H1 (cell line): ENCODE measurements around the gene MCEMP1. TPM values are rescaled to one million over a fixed set of nuclear protein-coding genes. Genes with fewer than 3 reads are reported as not detected.
A peak's percentile ranks its signal among the peaks of the same experiment; 100 is the strongest.
"Not testable (repeated sequence)": the region's sequence is repeated elsewhere in the genome, so short reads cannot be mapped to it uniquely, and the experiment has no call there.

ENCODE experiments used
- CTCF ChIA-PET: fragments of 300-600 bp; sonication (Branson Sonifier 250); formaldehyde crosslinking; loops from one replicate; lab custom pipeline; 2021; ENCODE audit not compliant: partially characterized antibody; lab: Charles Lee
- POLR2A ChIA-PET: fragments of 300-600 bp; sonication (Branson Sonifier 250); formaldehyde crosslinking; loops from one replicate; lab custom pipeline; 2021; ENCODE audit warnings: inconsistent platforms; ENCODE audit not compliant: partially characterized antibody; lab: Charles Lee
- DNase-seq, 2 experiments: peaks; one replicate each; pipeline versions ENCODE4 v3.0.0 to v3.0.0-alpha.2; 2010 to 2022; ENCODE audit warnings: low spot score in 2 of 2, low read depth in 1 of 2, mixed read lengths in 1 of 2
- FAIRE-seq: peaks from 2 replicates; lab custom pipeline; 2011; peaks lifted over from hg19 to GRCh38; lab: Jason Lieb, UNC
- H2AFZ ChIP-seq: 2 replicates; pipeline ENCODE4 v1.8.1; 2012; ENCODE audit warnings: low read length, inconsistent platforms
- H2AK5ac ChIP-seq: 2 replicates; pipeline ENCODE4 v1.6.1; 2013; ENCODE audit warnings: low read depth, low read length
- H2BK120ac ChIP-seq: replicated peaks from 2 replicates; pipeline ENCODE3; 2013; ENCODE audit warnings: low read depth, low read length, inconsistent platforms
- H2BK12ac ChIP-seq: 2 replicates; pipeline ENCODE4 v1.6.1; 2013; ENCODE audit warnings: low read depth, low read length
- H2BK15ac ChIP-seq: 2 replicates; pipeline ENCODE4 v1.6.1; 2013; ENCODE audit warnings: low read length
- H2BK20ac ChIP-seq: 2 replicates; pipeline ENCODE4 v1.6.1; 2013; ENCODE audit warnings: low read length
- H2BK5ac ChIP-seq: 2 replicates; pipeline ENCODE4 v1.6.1; 2013; ENCODE audit warnings: low read depth, low read length
- H3K14ac ChIP-seq: 2 replicates; pipeline ENCODE4 v1.6.1; 2013; ENCODE audit warnings: inconsistent platforms; ENCODE audit not compliant: insufficient read length
- H3K18ac ChIP-seq: 2 replicates; pipeline ENCODE4 v1.6.1; 2013; ENCODE audit warnings: low read length; ENCODE audit errors: extremely low read depth
- H3K23ac ChIP-seq: 2 replicates; pipeline ENCODE4 v1.6.1; 2013; ENCODE audit warnings: inconsistent platforms; ENCODE audit not compliant: insufficient read length
- H3K23me2 ChIP-seq: 2 replicates; pipeline ENCODE4 v1.6.1; 2013; ENCODE audit warnings: low read depth, low read length
- H3K27ac ChIP-seq: 2 replicates; pipeline ENCODE4 v1.6.1; 2011; ENCODE audit warnings: low read depth, low read length, inconsistent platforms
- H3K27me3 ChIP-seq, 4 experiments: replicated peaks in 1 of 4; 1 replicate in 1 of 4; 2 replicates in 3 of 4; pipeline versions ENCODE4 v1.6.1 to v1.8.1; 2011 to 2013; ENCODE audit warnings: low read length in 3 of 4, mild to moderate bottlenecking in 3 of 4, inconsistent platforms in 2 of 4, mixed read lengths in 2 of 4, moderate library complexity in 1 of 4; ENCODE audit not compliant: control insufficient read depth in 3 of 4, insufficient read depth in 3 of 4; ENCODE audit errors: extremely low read depth in 1 of 4
- H3K36me3 ChIP-seq, 4 experiments: 2 replicates each; pipeline versions ENCODE4 v1.6.1 to v1.8.1; 2011 to 2013; ENCODE audit warnings: mild to moderate bottlenecking in 4 of 4, low read length in 3 of 4, moderate library complexity in 2 of 4, control low read depth in 1 of 4, inconsistent platforms in 1 of 4; ENCODE audit not compliant: insufficient read depth in 4 of 4, control insufficient read depth in 2 of 4
- H3K4ac ChIP-seq: replicated peaks from 2 replicates; pipeline ENCODE3; 2013; ENCODE audit warnings: low read length, low read depth, mixed read lengths, inconsistent platforms; ENCODE audit not compliant: insufficient read length
- H3K4me1 ChIP-seq, 4 experiments: replicated peaks in 1 of 4; 1 replicate in 1 of 4; 2 replicates in 3 of 4; pipeline versions ENCODE4 v1.6.1 to v1.8.1; 2011 to 2013; ENCODE audit warnings: low read length in 3 of 4, inconsistent platforms in 2 of 4, mixed read lengths in 1 of 4; ENCODE audit not compliant: insufficient read depth in 4 of 4, control insufficient read depth in 3 of 4
- H3K4me2 ChIP-seq, 2 experiments: 2 replicates each; pipeline versions ENCODE4 v1.6.1 to v1.8.1; 2011 to 2013; ENCODE audit warnings: low read depth in 2 of 2, low read length in 2 of 2, control low read depth in 1 of 2, inconsistent platforms in 1 of 2, mild to moderate bottlenecking in 1 of 2; ENCODE audit not compliant: insufficient read depth in 1 of 2
- H3K4me3 ChIP-seq, 4 experiments: fragments of 200-600, 300-600 bp in 1 of 4; sonication (generic), shearing (Covaris generic), sonication (Bioruptor Twin) in 1 of 4; 2 replicates each; pipeline versions ENCODE4 v1.5.1 to v1.8.1; 2011 to 2016; ENCODE audit warnings: low read length in 4 of 4, low read depth in 3 of 4, control low read depth in 2 of 4, inconsistent platforms in 2 of 4, mild to moderate bottlenecking in 2 of 4, mixed read lengths in 1 of 4, moderate library complexity in 1 of 4; ENCODE audit not compliant: insufficient read depth in 2 of 4; ENCODE audit errors: extremely low read depth in 1 of 4
- H3K56ac ChIP-seq: replicated peaks from 2 replicates; pipeline ENCODE3; 2013; ENCODE audit warnings: low read depth, mild to moderate bottlenecking, mixed read lengths, low read length, inconsistent platforms; ENCODE audit not compliant: insufficient read length
- H3K79me1 ChIP-seq: 2 replicates; pipeline ENCODE4 v1.6.1; 2013; ENCODE audit warnings: low read depth, low read length, control low read depth
- H3K79me2 ChIP-seq, 2 experiments: 2 replicates each; pipeline versions ENCODE4 v1.6.1 to v1.8.1; 2012 to 2013; ENCODE audit warnings: low read length in 2 of 2, mild to moderate bottlenecking in 2 of 2, inconsistent platforms in 1 of 2; ENCODE audit not compliant: insufficient read depth in 2 of 2, control insufficient read depth in 1 of 2
- H3K9ac ChIP-seq, 4 experiments: replicated peaks in 1 of 4; 1 replicate in 1 of 4; 2 replicates in 3 of 4; pipeline versions ENCODE4 v1.6.1 to v1.8.1; 2011 to 2013; ENCODE audit warnings: low read depth in 3 of 4, low read length in 3 of 4, control low read depth in 2 of 4, mild to moderate bottlenecking in 2 of 4, moderate library complexity in 2 of 4, inconsistent platforms in 1 of 4; ENCODE audit errors: extremely low read depth in 1 of 4
- H3K9me3 ChIP-seq, 2 experiments: 2 replicates each; pipeline versions ENCODE4 v1.6.1 to v1.8.1; 2012 to 2013; ENCODE audit warnings: mild to moderate bottlenecking in 2 of 2, moderate library complexity in 2 of 2, control low read depth in 1 of 2, inconsistent platforms in 1 of 2, low read depth in 1 of 2, low read length in 1 of 2, mixed read lengths in 1 of 2; ENCODE audit not compliant: insufficient read depth in 2 of 2
- H4K20me1 ChIP-seq, 2 experiments: replicated peaks in 1 of 2; 2 replicates each; pipeline versions ENCODE3 to v1.8.1; 2011 to 2013; ENCODE audit warnings: inconsistent platforms in 2 of 2, low read length in 2 of 2, mild to moderate bottlenecking in 1 of 2; ENCODE audit not compliant: insufficient read depth in 2 of 2, control insufficient read depth in 1 of 2
- H4K5ac ChIP-seq: 2 replicates; pipeline ENCODE4 v1.6.1; 2013; ENCODE audit warnings: low read length, low read depth, mixed read lengths, inconsistent platforms; ENCODE audit not compliant: insufficient read length
- H4K8ac ChIP-seq: 2 replicates; pipeline ENCODE4 v1.8.0; 2013; ENCODE audit warnings: mild to moderate bottlenecking, moderate library complexity, low read length, inconsistent platforms; ENCODE audit not compliant: insufficient read depth; ENCODE audit errors: extremely low read depth
- H4K91ac ChIP-seq: replicated peaks from 2 replicates; pipeline ENCODE3; 2013; ENCODE audit warnings: low read length, mixed read lengths, inconsistent platforms; ENCODE audit not compliant: insufficient read length
- WGBS, 2 experiments: shearing (Covaris generic) in 1 of 2; methylation state at CpG; one replicate each; pipeline versions ENCODE4 v1.1.6 to v1.1.7; 2013 to 2015; ENCODE audit warnings: low lambda C conversion rate in 2 of 2, mixed read lengths in 2 of 2, inconsistent platforms in 1 of 2, low coverage in 1 of 2, missing lambda C conversion rate in 1 of 2; ENCODE audit not compliant: insufficient replicate concordance in 2 of 2, insufficient coverage in 1 of 2, insufficient read length in 1 of 2; ENCODE audit errors: extremely low coverage in 1 of 2, missing lambda C conversion rate in 1 of 2; 5-methylcytosine and 5-hydroxymethylcytosine counted together
- polyA plus RNA-seq, 7 experiments: library from polyadenylated mRNA; depleted of rRNA in 3 of 7; stranded (reverse) in 5 of 7; unstranded in 2 of 7; fragments of >200 nt in 5 of 7; fragments of 200-250 nt in 2 of 7; gene quantifications; 1 replicate in 5 of 7; 2 replicates in 1 of 7; 4 replicates in 1 of 7; pipeline versions ENCODE4 v1.2.1 to v1.2.3, GENCODE V29; 2011 to 2013; ENCODE audit warnings: missing spikeins in 2 of 7, mixed read lengths in 2 of 7
- total RNA-seq: library from RNA; stranded (reverse); fragmentation: NEBNext Ultra II Directional; extraction: Animal tissue kit (Norgen Biotek cat#: 25700); gene quantifications from 2 replicates; pipeline ENCODE4 v1.2.1, GENCODE V29; 2021

The MCEMP1 gene
- total and polyA plus RNA-seq, 2 of the 8 experiments (the other 6 are each of a cell fraction or from before 2014, with no cell fraction given) = not detected

DNA sequence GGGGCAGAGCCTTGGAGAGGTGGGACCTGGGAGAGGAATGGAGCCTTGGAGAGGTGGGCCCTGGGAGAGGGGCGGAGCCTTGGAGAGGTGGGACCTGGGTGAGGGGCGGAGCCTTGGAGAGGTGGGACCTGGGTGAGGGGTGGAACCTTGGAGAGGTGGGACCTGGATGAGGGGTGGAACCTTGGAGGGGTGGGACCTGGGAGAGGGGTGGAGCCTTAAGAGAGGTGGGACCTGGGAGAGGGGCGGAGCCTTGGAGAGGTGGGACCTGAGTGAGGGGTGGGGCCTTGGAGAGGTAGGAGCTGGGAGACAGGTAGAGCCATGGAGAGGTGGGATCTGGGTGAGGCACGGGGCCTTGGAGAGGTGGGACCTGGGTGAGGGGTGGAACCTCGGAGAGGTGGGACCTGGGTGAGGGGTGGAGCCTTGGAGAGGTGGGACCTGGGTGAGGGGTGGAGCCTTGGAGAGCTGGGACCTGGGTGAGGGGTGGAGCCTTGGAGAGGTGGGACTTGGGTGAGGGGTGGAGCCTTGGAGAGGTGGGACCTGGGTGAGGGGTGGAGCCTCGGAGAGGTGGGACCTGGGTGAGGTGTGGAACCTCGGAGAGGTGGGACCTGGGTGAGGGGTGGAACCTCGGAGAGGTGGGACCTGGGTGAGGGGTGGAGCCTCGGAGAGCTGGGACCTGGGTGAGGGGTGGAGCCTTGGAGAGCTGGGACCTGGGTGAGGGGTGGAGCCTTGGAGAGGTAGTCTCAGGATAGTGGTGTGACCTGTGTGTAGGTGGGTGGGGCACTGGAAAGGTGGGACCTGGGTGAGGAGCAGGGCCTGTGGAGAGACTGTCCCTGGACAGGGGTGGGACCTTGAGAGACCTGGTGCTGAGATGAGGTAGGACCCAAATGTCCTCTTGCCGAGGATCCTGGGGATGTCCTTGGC, 33.0 kb upstream of the MCEMP1 start:
- not testable (repeated sequence) for H2BK12ac ChIP-seq, H3K27me3 ChIP-seq, H2AFZ ChIP-seq, H3K36me3 ChIP-seq, H3K23me2 ChIP-seq, H4K91ac ChIP-seq, H3K79me1 ChIP-seq, H3K4me3 ChIP-seq, H3K14ac ChIP-seq, H2BK120ac ChIP-seq, H4K8ac ChIP-seq, H3K9me3 ChIP-seq, H2BK5ac ChIP-seq, H2BK20ac ChIP-seq, H3K56ac ChIP-seq, H3K18ac ChIP-seq, H3K4ac ChIP-seq, H3K4me2 ChIP-seq, H3K23ac ChIP-seq, H3K9ac ChIP-seq, H2BK15ac ChIP-seq, H4K5ac ChIP-seq, H3K27ac ChIP-seq, H3K4me1 ChIP-seq, H2AK5ac ChIP-seq, H3K79me2 ChIP-seq
- 70% methylated on average over 5 of the region's 10 CpGs; no CpG with 5 or more reads in 1 of the 2 experiments for WGBS, 2 experiments
- DNase-seq (peak in 1 of 2 experiments; percentile 44), FAIRE-seq (peak; percentile 69)
- POLR2A ChIA-PET = interaction anchor here (0.6 to 2.3 kb wide), 5 partner anchors 24 to 175 kb away, joined by 3 to 11 read pairs (median 3); partner anchors contain the start of gene TRAPPC5
- peaks cover 0 to 16% of the 10 kb centered on the region in 2 experiments for H4K20me1 ChIP-seq
- CTCF ChIA-PET = interaction anchor here (0.8 to 1.8 kb wide), 6 partner anchors 12 to 185 kb away, joined by 3 to 7 read pairs (median 4); no protein-coding TSS in a partner anchor
